ENCODE data around the gene DEFB124.
"Not testable (repeated sequence)": the region's sequence is repeated elsewhere in the genome, so short reads cannot be mapped to it uniquely, and the experiment has no call there.

- not testable (repeated sequence) for TF ChIP-seq POLR2A, CTCF (IDR thresholded peaks at IDR 0.05)
Observed at GRCh38 chr20:31427576-31427975, 47.4 kb downstream of the DEFB124 start.
